Loucy (cell line): ENCODE measurements around the gene PLA2G2C.
"Not testable (repeated sequence)": the region's sequence is repeated elsewhere in the genome, so short reads cannot be mapped to it uniquely, and the experiment has no call there.

Source experiments
- H2AFZ ChIP-seq: fragments of 200-600 bp; sonication (generic); 2 replicates; pipeline ENCODE4 v1.6.0; 2016; ENCODE audit warnings: antibody characterized with exemption, mild to moderate bottlenecking, low read length, moderate library complexity
- H3F3A ChIP-seq: fragments of 200-600 bp; 2 replicates; pipeline ENCODE4 v1.6.0; 2016; ENCODE audit warnings: antibody characterized with exemption, low read depth, mild to moderate bottlenecking
- H3K27me3 ChIP-seq: fragments of 200-600 bp; sonication (generic); 2 replicates; pipeline ENCODE4 v1.6.1; 2014; ENCODE audit warnings: low read length, mild to moderate bottlenecking; ENCODE audit not compliant: insufficient read depth, poor library complexity, severe bottlenecking
- H3K36me3 ChIP-seq: fragments of 200-600 bp; sonication (generic); 2 replicates; pipeline ENCODE4 v1.6.1; 2016; ENCODE audit warnings: low read length; ENCODE audit not compliant: insufficient read depth
- H3K4me1 ChIP-seq: fragments of 200-600 bp; sonication (generic); 2 replicates; pipeline ENCODE4 v1.5.1; 2014; ENCODE audit warnings: low read length, mild to moderate bottlenecking; ENCODE audit not compliant: insufficient read depth, poor library complexity, severe bottlenecking
- H3K4me2 ChIP-seq: fragments of 200-600 bp; sonication (generic); 2 replicates; pipeline ENCODE4 v1.6.0; 2014; ENCODE audit warnings: antibody characterized with exemption, low read length, low read depth, mild to moderate bottlenecking; ENCODE audit not compliant: poor library complexity, severe bottlenecking
- H3K4me3 ChIP-seq: fragments of 200-600 bp; sonication (generic); 2 replicates; pipeline ENCODE4 v1.5.1; 2014; ENCODE audit warnings: low read length, mild to moderate bottlenecking, mixed read lengths; ENCODE audit not compliant: poor library complexity, severe bottlenecking
- H3K79me2 ChIP-seq: fragments of 200-600 bp; sonication (generic); 2 replicates; pipeline ENCODE4 v1.6.1; 2014; ENCODE audit warnings: low read length; ENCODE audit not compliant: insufficient read depth
- H3K9ac ChIP-seq: fragments of 200-600 bp; sonication (generic); 2 replicates; pipeline ENCODE4 v1.6.0; 2014; ENCODE audit warnings: mild to moderate bottlenecking, low read depth, low read length, moderate library complexity; ENCODE audit not compliant: poor library complexity, severe bottlenecking
- H3K9me2 ChIP-seq: fragments of 200-600 bp; sonication (generic); replicated peaks from 2 replicates; pipeline ENCODE4 v1.6.1; 2016; ENCODE audit warnings: low read depth, low read length, mixed read lengths
- H3K9me3 ChIP-seq: fragments of 200-600 bp; sonication (generic); 2 replicates; pipeline ENCODE4 v1.6.1; 2014; ENCODE audit warnings: mild to moderate bottlenecking, antibody characterized with exemption, low read length, low read depth; ENCODE audit not compliant: insufficient read depth
- H4K20me1 ChIP-seq: fragments of 200-600 bp; sonication (generic); 2 replicates; pipeline ENCODE4 v1.6.0; 2014; ENCODE audit warnings: antibody characterized with exemption, low read length, mild to moderate bottlenecking; ENCODE audit not compliant: insufficient read depth, poor library complexity, severe bottlenecking
- CTCF ChIP-seq: fragments of 200-600 bp; sonication (generic); conservative IDR thresholded peaks from 2 replicates; pipeline ENCODE4 v1.5.1; 2014; ENCODE audit warnings: mild to moderate bottlenecking, antibody characterized with exemption, low read length
- EZH2phosphoT487 ChIP-seq: fragments of 200-600 bp; IDR thresholded peaks from 2 replicates; pipeline ENCODE4 v1.6.1; 2018; ENCODE audit warnings: antibody characterized with exemption, mild to moderate bottlenecking, moderate library complexity, borderline replicate concordance

Gene PLA2G2C

DNA sequence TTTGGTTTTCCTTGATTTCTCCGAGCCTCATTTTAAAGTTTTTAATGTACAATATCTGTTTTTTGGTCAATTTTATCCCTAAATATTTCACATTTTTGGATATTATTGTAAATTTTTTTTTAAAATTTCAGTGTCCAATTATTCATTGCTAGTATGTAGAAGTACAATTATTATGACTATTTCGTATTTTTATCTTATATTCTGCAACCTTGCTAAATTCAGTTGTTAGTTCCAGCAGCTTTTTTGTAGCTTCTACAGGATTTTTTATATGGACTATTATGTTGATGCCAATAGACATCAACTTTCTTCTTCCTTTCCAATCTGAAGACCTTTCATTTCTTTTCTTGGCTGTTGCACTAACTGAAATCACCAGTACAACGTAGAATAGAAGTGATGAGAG is 51.3 kb downstream of the PLA2G2C start:
- TF ChIP-seq CTCF: no peak
- no peak for TF ChIP-seq EZH2phosphoT487
- no peak overlapping the region for H2AFZ ChIP-seq

DNA sequence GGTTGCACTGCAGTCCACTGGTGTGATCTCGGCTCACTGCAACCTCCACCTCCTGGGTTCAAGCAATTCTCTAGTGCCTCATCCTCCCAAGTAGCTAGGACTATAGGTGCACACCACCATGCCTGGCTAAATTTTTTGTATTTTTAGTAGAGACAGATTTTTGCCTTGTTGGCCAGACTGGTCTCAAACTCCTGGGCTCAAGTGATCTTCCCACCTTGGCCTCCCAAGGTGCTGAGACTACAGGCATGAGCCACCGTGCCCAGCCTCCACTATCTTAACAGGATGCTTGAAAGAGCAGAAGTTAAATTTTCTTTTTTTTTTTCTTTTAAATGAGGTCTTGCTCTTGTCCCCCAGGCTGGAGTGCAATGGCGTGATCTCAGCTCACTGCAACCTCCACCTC is 55.8 kb downstream of the PLA2G2C start:
- H3K9me3 ChIP-seq, H3K4me3 ChIP-seq, H3F3A ChIP-seq, H3K4me2 ChIP-seq, H2AFZ ChIP-seq, H3K79me2 ChIP-seq, H3K36me3 ChIP-seq, H3K27me3 ChIP-seq, H4K20me1 ChIP-seq, H3K9ac ChIP-seq, H3K4me1 ChIP-seq, H3K9me2 ChIP-seq: not testable (repeated sequence)

More for the DNA sequence above, 51.3 kb downstream of the PLA2G2C start:
- H3K27me3 ChIP-seq: no peaks in the 10 kb centered on the region
- no peak overlapping the region for H3K4me2 ChIP-seq
- H3K4me1 ChIP-seq: no peaks in the 10 kb centered on the region
- H3F3A ChIP-seq: no peaks in the 10 kb centered on the region
- no peaks in the 10 kb centered on the region for H4K20me1 ChIP-seq
- no peaks in the 10 kb centered on the region for H3K9me2 ChIP-seq
- no peak overlapping the region for H3K4me3 ChIP-seq
- no peaks in the 10 kb centered on the region for H3K36me3 ChIP-seq
- H3K79me2 ChIP-seq: no peaks in the 10 kb centered on the region
- H3K9ac ChIP-seq: no peak overlapping the region
- no peaks in the 10 kb centered on the region for H3K9me3 ChIP-seq

GRCh38 chr1:20126806-20127440 is 59.4 kb downstream of the PLA2G2C start:
- Histone ChIP-seq H3K79me2 (no peaks in the 10 kb centered on the region), H3K9me3 (no peaks in the 10 kb centered on the region), H2AFZ (no peak overlapping the region), H3K36me3 (no peaks in the 10 kb centered on the region), H3K4me3 (no peak overlapping the region), H3K9me2 (no peaks in the 10 kb centered on the region), H3K4me1 (no peaks in the 10 kb centered on the region), H3K4me2 (no peak overlapping the region), H3F3A (no peaks in the 10 kb centered on the region), H4K20me1 (no peaks in the 10 kb centered on the region), H3K27me3 (no peaks in the 10 kb centered on the region), H3K9ac (no peak overlapping the region)
- no peak for TF ChIP-seq EZH2phosphoT487
- no peak for TF ChIP-seq CTCF
